GM23338 (cell line): ENCODE results near the gene STAM2.

Experiments used
- CTCF ChIP-seq, 2 experiments: fragments of 200-600 bp in 1 of 2; sonication (generic) in 1 of 2; conservative IDR thresholded peaks; 2 replicates each; pipeline versions ENCODE4 v1.5.1 to v1.6.1; 2016 to 2017; ENCODE audit warnings: antibody characterized with exemption in 2 of 2, low read depth in 2 of 2, mild to moderate bottlenecking in 2 of 2, moderate library complexity in 1 of 2
- EZH2 ChIP-seq: fragments of 200-600 bp; sonication (generic); IDR thresholded peaks from one replicate; pipeline ENCODE4 v1.8.0; 2017; ENCODE audit warnings: antibody characterized with exemption, mild to moderate bottlenecking, low read depth; ENCODE audit not compliant: unreplicated experiment
- JUNB ChIP-seq: IDR thresholded peaks from one replicate; pipeline ENCODE4 v1.6.1; 2016; ENCODE audit warnings: antibody characterized with exemption; ENCODE audit not compliant: unreplicated experiment
- POLR2AphosphoS5 ChIP-seq: IDR thresholded peaks from 2 replicates; pipeline ENCODE4 v1.6.1; 2016; ENCODE audit warnings: antibody characterized with exemption, low read depth
- ZNF331 ChIP-seq: fragments of 250-450 bp; sonication (Bioruptor Pico); IDR thresholded peaks from 2 replicates; pipeline ENCODE4 v1.5.0; 2020; ENCODE audit warnings: low read depth, mild to moderate bottlenecking, moderate library complexity
- TF ChIP-seq, protein P1 (sequence below): IDR thresholded peaks from 2 replicates; pipeline ENCODE4 v1.6.1; 2016; ENCODE audit warnings: antibody characterized with exemption

- TF ChIP-seq ZNF331, result no peak
- no peak for TF ChIP-seq CTCF (conservative IDR thresholded peaks at IDR 0.05; ENCODE audit: low read depth in 2 of 2)
- TF ChIP-seq EZH2, result no peak
- TF ChIP-seq, protein P1, sequence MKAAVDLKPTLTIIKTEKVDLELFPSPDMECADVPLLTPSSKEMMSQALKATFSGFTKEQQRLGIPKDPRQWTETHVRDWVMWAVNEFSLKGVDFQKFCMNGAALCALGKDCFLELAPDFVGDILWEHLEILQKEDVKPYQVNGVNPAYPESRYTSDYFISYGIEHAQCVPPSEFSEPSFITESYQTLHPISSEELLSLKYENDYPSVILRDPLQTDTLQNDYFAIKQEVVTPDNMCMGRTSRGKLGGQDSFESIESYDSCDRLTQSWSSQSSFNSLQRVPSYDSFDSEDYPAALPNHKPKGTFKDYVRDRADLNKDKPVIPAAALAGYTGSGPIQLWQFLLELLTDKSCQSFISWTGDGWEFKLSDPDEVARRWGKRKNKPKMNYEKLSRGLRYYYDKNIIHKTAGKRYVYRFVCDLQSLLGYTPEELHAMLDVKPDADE, result no peak
- TF ChIP-seq JUNB, result no peak
- TF ChIP-seq POLR2AphosphoS5, result no peak
Observed at GRCh38 chr2:152103271-152103670, 72.3 kb downstream of the STAM2 start.
